HG02840 (cell line): Measurements from ENCODE around the gene OSBP2.

Experiments used
- ATAC-seq: cut with Tn5 transposase; IDR thresholded peaks from one replicate; pipeline ENCODE4 v1.9.1; 2021; ENCODE audit warnings: mild to moderate bottlenecking, moderate library complexity, moderate number of reproducible peaks; ENCODE audit not compliant: unreplicated experiment, low FRiP score

Gene OSBP2

DNA sequence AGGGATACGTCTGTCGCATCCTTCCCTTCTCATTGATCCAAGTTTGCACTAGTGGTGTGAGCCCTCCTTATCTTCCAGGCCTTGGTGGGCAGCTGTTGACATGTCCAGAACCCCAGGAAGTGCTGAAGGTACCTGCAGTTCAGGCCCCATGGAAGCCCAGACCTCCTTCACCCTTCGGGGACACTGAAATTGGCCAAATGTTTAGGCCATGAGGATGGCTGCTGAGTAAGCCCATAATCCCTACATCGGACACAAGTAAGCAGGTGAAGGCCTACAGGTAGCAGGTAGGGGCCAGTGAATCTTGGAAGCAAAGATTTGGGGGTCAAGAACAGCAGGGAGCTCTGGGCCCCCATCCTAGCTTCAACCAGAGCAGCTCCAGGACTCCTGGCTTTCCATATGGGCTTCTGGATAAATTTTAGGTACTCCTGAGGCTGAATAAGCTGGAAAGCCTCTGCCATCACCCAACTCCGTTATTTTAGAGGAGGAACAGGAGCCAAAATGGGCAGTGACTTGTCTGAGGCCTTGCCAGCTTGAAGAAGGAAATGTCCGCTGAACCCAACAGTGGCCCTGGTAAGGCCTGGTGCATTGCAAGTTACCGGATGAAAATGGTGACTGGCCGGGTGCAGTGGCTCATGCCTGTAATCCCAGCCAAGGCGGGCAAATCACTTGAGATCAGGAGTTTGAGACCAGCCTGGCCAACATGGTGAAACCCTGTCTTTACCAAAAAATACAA lies 228.7 kb downstream of the OSBP2 start:
- no peak for ATAC-seq

DNA sequence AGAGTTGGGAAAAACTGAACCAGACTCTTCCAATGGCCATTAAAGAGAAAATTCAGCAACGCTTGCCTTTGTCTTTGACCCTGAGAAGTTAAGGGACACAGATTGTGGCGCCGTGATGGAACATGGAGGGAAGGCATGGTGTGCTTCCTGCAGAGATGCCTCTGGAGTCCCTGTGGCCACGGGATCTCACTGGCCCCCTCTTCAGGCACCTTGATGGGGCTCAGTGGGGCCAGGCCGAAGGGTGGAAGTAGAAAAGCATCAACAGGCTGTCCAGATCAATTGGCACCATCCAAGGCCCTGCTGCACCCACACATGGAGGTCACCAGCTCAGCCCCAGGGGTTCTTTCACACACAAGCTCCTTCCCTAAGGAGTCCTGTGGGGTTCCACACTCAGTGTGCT lies 231.0 kb downstream of the OSBP2 start:
- no peak for ATAC-seq

DNA sequence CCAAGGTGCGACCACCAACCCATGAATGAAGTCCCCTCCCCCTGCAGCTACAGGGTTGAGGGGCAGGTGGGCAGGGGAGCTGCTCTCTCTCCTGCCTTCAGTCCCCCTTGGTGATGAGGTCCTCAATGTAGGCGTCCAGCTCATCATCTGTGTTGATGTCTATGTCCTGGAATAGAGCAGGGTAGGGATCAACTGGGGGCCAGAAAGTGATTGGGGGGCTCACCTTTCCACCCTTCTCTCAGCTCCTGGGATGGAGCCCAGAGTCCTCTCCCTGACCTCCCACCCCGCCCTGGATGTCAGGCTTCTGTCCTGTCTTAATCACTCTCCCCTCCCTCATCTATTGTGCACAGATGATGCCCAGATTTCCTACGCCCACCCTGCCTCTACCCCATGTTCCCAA lies 232.0 kb downstream of the OSBP2 start:
- ATAC-seq, result no peak

DNA sequence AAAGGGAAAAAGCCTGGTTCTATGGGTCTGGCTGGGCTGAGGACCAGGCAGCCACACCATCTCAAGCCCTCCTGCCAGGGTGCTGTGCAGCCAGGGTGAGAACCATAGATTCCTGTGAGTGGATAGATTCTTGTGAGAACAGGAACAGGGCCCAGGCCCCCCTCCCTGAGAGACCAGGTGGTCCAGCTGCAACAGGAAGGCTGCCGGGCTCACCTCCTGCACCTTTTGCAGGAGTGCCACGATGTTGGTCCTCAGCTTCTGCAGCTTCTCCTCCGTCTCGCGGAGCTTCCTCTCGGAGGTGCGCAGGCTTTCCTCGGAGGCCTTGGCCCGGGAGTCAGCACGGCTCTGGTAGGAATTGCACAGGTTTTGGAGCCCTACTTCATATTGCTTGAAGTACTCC lies 233.1 kb downstream of the OSBP2 start:
- no peak for ATAC-seq

DNA sequence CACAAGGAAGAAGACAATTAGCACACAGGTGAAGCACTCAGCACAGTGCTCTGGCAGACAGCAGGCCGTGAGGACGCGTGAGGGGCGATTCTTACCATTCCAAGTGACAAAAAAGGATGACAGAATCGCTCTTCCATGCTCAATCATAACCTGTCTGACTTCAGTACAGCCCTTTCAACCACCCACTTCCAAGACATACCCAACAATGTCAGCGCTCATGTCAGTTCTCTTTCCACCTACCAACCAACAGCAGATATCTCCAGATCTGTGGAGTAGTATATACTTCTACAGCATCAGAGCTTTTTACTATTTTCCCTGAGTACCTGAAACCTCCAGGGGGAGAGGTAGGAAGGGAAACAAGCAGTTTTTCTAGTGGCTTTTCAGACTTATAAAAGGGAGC lies 233.7 kb downstream of the OSBP2 start:
- no peak for ATAC-seq

DNA sequence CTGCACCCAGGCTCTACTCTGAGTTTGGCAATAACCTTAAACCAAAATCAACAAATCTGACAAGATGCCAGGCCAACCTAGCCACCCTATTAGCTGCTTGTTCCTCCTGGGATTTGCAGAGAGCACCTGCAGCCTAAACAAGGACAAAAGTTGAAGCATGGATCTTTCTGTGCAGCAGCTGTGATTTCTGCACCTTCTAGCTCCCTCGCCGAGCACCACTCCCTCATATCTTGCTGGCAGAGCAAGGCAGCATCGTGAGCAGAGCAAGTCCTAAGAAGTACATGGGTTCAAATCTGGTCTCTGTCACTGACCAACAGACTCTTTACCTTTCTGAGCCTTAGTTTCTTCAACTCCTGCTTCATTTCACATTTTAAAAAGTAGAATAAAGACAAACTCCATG lies 235.6 kb downstream of the OSBP2 start:
- ATAC-seq, result no peak

DNA sequence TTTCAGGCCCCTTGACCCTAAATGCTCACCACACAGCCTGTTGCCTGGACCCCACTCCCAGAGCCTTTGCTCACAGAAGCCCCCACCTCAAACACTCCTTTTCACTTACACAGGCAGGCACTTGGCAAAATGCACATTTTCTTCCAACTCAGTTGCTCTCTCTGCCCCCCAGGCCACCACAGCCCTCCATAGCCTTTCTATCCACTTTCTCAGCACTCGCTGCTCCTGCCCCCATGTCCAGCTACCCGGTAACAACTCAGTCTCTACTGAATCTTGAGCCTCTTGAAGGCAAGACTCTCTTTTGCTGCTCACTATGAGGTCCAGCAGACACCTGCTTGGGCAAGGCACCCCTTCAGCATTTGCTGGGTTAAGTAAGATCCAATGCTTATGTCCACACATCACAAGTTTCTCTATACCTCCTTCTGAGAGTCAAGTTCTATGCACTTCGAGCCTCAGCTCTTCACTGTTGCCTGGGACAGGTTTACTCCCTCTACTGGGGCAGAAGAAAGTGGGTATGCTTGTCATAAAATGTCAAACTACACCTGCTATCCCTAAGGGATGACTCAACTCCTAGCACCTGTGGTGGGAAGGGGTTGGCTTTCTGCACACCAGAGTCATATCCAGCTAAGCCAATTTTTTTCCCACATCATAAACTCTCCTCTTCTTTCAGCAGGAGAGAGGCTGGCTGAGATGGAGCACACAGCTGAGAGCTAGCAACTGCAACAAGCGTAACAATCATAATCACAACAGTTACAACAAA lies 237.0 kb downstream of the OSBP2 start:
- no peak for ATAC-seq

DNA sequence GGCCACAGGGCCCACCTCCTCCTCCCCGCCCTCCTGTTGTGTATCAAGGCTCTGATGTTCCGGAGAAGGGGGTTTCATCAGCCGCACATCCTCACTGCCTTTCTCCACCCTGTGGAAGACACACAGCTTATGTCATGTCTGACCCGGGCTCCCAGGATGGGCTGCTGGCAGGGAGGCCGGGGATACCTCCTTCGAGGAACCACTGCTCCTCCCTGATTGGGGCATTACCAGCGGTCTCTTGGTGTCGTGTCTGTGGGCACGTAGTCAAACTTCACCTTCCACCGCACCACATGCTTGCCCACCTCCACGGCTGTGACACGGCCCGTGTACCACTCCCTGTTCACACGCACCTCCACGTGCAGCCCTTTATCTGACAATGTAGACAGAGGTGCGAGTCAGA lies 238.0 kb downstream of the OSBP2 start:
- ATAC-seq, result no peak

DNA sequence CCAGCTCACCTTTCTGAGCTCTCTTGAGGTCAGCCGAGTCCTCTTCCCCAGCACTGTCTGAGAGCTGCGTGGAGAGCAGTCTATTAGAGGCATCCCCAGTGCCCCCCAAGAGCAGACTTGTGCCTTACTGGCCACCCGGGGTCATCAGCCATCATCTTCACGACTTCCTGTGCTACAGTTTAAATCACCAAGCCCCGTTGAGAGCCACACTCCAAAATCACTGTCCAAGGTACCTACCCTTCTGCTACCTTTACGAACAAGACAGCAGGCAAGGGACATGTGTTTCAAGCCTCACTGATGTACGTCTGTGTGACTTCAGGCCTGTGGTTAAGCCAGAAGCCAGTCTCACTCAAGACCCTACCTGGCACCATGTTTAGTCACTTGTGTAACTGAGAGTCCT lies 238.8 kb downstream of the OSBP2 start:
- ATAC-seq, result no peak

DNA sequence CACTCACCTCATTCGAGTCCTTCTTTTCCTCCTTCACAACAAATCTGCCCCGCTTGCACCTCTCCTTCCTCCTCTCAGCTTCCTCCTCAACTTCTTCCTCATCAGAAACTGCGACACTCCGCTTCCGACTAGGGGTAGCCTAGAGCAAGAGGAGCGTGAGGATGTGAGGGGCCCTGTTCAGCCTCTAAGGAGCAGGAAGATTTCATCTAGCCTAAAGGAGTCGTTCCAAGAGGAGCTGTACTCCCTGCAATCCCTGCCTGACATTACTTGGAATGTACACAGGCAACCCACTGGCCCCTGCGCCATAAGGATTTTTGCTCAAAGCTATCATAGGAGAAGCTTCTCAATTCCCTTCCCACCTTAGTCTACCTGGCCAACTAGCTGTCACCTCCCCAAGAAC lies 239.4 kb downstream of the OSBP2 start:
- ATAC-seq, result no peak

DNA sequence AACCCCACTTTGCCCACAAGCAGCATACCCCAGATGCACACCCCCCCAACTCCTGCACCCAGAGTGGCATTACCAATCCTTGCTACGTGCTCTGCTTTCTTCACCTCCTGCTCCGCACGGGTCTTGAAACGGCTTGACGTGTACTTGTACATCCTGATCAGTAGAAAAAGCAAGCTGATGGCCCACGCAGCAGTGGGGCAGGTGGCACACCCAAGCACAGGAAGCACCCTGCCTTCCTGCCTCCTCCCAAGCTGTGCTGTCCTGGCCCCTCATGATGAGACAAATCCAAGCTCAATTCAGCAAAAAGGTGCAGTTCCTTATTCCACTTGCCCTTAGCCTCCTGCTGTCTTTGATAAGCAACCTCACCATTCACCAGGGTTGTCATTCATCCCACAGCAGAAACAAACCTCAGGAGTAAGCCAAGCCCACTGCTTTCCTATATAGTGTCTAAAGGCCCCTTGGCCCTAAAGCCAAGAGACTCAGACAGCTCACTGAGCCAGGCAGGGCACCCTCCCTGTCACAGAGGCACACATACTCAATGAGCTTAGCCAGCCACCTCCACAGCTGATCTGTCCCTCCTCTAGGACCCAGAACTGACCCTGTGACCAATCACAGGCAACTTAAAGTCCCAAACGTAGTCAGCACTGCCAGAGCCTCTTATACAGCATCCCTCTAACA lies 246.2 kb downstream of the OSBP2 start:
- no peak for ATAC-seq

DNA sequence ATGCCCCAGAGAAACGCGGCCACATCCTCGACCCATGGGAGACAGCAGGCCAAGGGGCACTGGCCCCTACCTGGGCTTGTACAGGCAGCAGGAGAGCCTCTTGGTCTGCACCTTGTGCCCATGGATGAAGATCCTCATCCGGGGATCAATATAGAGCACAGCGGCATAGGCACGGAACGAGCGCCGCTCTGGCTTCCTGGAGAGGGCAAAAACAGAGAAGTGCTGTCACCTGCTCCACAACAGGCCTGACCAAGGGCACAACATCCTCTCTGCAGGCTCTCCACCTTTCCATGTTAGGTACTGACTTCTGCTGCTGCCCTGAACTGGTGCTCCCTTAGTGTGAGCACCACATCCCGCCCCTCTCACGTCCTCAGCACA lies 246.7 kb downstream of the OSBP2 start:
- no peak for ATAC-seq

DNA sequence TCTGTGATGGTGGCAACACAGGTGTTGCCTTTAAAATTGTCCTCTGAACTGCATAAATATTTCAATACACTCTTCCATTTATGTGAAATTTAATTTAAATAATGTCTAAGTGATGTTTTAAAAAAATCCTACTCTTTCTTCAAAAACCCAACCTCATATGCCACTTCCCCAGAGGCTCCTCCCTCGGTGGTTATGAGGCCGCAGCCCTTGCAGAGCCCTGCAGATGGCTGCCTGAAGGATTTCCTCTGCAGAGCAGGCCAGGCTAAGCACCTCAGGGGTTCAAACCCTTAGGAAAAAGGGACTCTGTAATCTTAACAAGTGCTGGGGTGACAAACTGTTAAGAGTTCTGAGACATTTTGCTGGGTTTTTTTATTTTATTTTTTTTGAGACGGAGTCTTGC lies 248.7 kb downstream of the OSBP2 start:
- no peak for ATAC-seq

DNA sequence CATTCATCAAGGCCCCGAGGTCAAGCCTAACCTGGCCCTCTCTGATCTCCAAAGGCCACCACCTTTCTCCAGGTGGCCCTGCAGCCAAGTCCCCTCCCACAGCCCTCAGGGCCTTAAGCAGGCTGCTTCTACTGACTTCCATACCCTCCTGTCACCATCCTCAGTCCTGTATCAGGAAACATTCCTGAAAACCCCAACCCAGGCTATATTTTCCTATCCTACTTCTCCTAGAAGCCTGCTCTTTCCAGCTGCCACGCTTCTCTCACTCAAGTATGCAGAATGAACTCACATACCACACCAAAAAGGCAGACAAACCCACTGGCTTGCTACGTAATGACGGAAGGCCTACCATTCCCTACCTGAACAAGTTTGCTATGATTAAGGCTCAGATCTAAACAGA lies 250.3 kb downstream of the OSBP2 start:
- ATAC-seq, result no peak

DNA sequence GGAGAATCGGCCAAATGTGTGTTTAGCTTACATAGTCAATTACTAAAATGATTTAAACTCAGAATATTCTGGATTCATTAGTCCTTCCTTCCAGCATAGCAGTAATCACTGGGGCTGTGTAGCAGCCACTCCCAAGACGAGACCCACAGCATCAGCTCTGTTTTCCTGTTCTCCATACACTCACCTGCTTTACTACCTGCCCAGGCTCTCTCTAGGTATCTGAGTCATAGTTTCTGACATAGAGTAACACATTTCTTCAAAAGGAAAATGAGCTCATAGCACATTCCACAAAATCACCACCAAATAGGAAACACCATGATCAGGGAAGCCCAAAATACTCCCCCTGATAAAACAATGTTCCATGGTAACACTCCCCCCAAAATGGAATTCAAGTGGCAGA lies 251.0 kb downstream of the OSBP2 start:
- ATAC-seq, result no peak

DNA sequence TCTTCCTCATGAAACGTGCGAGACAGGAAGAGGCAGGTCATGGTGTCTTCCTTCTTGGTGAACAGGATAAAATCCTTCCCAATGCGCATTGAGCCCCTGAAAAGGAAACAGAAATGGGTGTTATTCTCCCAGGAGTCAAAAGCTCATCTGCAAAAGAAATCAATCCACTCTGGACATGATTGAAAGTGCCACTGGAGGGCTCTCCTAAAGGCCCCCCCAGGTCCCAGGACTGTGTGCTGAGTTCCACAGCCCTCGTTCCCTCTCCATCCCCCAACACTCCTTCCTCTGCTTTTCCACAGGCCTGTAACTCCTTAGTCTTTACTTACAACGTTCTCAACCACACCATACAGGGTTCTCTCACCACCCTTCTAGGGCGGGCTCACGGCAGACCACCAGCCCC lies 251.7 kb downstream of the OSBP2 start:
- no peak for ATAC-seq

DNA sequence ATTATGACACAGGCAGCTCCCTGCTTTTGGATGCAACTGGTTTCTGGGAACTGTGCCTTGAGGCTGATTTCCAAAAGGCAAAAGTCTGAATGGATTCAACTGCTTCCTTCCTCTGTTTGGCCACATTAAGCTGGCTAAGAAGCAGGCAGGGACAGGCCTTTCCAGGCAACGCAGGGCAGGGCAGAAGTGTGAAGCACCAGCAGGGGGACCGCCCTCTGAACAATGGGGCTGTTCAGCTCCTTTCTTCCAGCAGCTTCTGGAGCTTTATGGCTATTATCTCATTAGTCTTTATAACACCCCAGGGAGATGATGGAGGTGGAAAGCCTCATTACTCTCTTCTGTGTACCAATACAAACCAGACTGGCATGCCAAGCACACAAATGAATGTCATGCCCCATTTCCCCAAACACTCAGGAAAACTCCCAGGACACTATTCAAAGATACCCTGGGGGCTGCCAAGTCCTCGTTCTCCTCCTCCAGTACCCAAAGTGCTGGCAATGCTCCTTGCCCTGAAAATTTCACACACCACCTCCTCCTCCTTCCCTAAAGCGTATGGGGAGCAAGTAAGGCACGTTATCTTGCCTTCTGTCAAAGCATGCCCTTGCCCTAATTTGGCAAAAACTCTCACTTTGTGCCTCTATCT lies 252.6 kb downstream of the OSBP2 start:
- ATAC-seq, result no peak

DNA sequence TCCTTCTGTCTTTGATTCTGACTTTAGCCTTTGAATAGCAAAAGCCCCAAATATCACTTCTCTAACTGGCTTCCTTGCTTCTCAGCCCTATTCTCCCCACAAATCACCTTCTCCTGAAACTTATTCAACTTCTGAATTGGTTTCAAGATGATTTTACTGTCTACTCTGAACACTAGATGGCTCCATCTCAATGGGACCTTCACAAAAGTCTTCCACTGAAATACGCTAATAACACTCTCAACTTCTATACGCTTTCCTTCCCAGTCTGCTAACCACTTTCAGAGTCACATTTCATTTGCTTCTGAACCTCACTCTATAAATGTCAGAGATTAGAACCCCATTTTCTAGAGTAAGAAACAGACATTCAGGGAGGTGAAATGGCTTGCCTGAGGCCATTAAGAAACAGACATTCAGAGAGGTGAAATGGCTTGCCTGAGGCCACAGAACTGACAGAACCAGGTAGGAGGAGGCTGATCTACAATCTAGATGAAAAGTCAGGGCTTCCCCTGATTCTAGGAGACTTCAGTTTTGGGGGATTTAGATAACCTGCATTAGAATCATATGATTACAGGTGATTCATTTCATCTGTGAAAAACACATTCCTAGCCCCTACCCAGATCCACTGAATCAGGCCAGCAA lies 253.3 kb downstream of the OSBP2 start:
- no peak for ATAC-seq

DNA sequence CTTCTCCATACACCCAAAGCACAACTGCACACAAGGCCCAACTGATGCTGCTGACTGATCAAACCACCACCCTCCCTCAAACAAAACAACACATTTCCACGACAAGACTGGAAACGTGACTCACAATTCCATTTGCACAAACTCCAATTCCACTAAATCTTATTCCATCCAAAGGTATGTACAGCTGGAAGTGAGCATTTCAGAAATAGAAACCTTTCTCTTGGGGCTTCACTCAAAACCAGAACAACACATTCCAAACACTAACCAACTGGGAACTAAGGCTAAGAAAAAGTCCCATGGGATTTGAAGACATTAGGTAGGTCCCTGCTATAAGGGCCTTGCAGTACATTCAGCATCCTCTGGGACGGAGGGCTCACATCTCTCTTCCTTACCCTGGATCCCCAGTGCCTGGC lies 254.3 kb downstream of the OSBP2 start:
- ATAC-seq, result no peak

DNA sequence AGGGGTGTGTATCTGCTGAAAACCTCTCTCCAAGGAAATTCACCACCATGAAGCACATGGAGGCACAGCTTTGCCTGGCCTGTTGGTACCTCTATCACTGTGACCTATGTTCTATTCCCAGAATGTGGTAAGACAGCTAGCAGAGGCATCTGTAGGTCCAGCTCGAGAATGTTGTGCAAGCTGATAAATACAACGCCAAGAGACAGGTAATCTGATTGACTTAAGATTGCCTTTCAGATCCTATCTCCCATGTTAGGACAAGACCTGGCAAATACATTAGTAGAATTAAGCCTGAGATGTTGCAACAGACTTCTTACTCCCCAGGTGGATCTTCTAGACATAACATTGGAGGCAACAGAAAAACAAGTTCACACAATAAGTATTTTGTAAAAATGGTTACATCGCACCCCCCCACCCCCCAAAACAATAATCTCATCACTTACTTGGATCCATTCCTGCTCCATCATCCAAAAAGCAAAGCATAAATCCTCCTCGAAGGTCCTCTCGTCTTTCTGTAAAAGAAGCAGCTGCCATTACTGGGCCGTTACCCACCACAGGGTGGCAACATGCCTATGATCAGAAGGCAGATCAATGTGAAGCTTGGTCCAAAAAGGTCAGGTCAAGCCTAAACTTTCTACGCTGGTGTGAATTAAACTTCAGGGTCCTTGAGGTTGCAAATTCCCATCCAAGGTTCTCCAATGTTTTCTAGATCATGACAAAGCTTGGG lies 255.4 kb downstream of the OSBP2 start:
- no peak for ATAC-seq
